ENCODE data around the gene SMARCB1.

SMARCB1 gene

DNA sequence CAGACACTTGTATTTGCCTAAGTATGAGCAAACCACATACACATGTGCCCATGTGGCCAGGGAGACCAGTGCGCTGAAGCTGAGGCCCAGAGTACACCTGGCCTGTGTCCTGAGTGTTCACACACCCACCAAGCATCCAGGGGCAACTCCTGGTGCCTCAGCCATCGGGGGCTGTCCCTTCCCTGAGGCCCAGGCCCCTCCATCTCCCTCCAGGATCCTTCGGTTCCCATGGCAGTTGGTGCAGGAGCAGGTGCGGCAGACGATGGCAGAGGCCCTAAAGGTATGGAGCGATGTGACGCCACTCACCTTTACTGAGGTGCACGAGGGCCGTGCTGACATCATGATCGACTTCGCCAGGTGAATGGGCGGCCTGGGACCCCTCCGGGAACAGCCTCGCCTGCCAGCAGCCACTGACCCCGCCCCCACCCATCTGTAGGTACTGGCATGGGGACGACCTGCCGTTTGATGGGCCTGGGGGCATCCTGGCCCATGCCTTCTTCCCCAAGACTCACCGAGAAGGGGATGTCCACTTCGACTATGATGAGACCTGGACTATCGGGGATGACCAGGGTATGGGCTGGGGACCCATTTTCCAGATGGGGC, 6.5 kb upstream of the SMARCB1 start:
- DNase-seq (ENCODE audit: low read depth) = no peak

GRCh38 chr22:23781065-23781464, 5.7 kb upstream of the SMARCB1 start:
- no peak for DNase-seq (ENCODE audit: low read depth)

GRCh38 chr22:23781511-23782183, 5.1 kb upstream of the SMARCB1 start:
- no peak for DNase-seq (ENCODE audit: low read depth)

DNA sequence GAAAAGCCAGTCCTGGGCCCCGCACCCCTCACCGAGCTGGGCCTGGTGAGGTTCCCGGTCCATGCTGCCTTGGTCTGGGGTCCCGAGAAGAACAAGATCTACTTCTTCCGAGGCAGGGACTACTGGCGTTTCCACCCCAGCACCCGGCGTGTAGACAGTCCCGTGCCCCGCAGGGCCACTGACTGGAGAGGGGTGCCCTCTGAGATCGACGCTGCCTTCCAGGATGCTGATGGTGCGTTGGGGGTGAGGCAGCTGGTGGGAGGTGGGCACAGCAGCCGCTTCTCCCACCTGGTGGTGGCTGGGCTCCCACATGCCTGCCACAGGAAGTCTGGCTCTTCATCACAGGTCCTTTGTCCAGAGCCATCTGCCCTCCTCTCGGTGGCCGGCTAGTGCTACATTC, 4.5 kb upstream of the SMARCB1 start:
- DNase-seq (ENCODE audit: low read depth) = no peak

DNA sequence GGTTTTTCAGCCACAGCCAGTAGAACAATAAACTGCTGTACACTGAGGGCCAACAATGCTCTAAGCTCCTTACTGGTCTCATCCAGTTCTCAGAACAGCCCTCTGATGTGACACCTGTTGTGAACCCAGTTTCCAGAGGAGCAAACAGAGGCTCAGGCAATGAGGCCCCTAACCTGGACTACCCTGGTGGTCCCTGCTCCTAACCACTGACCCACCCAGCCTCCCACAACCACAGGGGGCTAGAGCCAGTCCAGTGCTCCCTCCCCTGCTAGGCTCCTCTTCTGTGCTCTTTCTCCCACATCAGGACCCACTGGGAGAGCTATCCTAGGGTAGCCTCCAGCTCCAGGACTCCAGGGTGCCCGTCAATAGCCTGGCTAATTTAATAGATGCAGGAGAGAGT, 4.1 kb upstream of the SMARCB1 start:
- DNase-seq (ENCODE audit: low read depth) = no peak

DNA sequence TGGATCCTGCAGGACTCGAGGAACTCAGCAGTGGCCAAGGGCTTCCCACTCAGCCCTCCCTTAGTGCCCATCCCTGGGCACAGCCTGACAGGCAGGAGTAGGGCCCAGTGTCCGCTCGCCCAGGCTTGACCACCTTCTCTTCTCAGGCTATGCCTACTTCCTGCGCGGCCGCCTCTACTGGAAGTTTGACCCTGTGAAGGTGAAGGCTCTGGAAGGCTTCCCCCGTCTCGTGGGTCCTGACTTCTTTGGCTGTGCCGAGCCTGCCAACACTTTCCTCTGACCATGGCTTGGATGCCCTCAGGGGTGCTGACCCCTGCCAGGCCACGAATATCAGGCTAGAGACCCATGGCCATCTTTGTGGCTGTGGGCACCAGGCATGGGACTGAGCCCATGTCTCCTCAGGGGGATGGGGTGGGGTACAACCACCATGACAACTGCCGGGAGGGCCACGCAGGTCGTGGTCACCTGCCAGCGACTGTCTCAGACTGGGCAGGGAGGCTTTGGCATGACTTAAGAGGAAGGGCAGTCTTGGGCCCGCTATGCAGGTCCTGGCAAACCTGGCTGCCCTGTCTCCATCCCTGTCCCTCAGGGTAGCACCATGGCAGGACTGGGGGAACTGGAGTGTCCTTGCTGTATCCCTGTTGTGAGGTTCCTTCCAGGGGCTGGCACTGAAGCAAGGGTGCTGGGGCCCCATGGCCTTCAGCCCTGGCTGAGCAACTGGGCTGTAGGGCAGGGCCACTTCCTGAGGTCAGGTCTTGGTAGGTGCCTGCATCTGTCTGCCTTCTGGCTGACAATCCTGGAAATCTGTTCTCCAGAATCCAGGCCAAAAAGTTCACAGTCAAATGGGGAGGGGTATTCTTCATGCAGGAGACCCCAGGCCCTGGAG, 3.3 kb upstream of the SMARCB1 start:
- no peak for DNase-seq (ENCODE audit: low read depth)

DNA sequence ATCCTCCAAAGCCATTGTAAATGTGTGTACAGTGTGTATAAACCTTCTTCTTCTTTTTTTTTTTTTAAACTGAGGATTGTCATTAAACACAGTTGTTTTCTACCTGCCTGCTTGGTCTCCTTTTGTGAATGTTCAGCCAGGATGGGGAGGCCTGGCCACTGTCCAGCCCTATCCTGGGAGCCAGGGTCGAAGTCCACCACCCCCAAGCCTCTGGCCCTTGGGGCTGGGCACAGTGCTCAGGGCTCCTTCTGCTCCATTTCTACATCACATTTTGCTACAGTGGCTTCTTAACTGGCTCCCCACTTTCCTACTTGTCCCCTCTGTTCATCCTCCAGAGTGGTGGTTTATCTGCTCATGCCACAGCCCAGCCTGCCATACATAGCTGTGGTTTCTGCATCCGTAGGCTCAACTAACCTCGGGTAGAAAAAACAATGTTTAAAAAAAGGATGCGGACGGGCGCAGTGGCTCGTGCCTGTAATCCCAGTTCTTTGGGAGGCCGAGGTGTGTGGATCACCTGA, 2.5 kb upstream of the SMARCB1 start:
- DNase-seq (ENCODE audit: low read depth) = no peak

DNA sequence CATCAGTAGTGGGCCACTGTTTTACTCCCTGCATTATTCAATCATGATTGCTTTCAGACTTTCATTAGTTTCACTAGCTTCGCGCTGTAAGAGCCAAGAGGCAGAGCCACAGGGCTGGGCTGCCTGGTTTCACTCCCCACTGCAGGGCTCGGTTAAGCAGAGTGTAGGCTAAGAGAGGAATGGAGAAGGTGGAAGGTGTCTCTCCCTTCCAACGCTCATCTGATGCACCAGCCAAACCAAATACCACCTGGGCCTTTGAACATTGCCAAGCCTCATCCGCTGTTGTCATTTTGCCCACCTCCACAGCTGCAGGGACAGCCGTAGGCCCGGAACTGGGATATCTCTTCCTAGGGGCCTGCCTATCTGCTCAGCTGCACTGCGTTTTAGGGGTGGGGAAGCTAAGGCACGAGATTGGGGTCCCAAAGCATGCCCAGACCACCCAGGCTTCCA, 480 bp upstream of the SMARCB1 start:
- no peak for DNase-seq (ENCODE audit: low read depth)

- DNase-seq (ENCODE audit: low read depth) = no peak
These were observed 782 bp downstream of the SMARCB1 start for GRCh38 chr22:23787600-23787896.

GRCh38 chr22:23787910-23788309, 1.1 kb downstream of the SMARCB1 start:
- DNase-seq (ENCODE audit: low read depth) = no peak

- no peak for DNase-seq (ENCODE audit: low read depth)
These were observed 2.4 kb downstream of the SMARCB1 start for GRCh38 chr22:23789121-23789520.

GRCh38 chr22:23789638-23790037, 2.9 kb downstream of the SMARCB1 start:
- no peak for DNase-seq (ENCODE audit: low read depth)

DNA sequence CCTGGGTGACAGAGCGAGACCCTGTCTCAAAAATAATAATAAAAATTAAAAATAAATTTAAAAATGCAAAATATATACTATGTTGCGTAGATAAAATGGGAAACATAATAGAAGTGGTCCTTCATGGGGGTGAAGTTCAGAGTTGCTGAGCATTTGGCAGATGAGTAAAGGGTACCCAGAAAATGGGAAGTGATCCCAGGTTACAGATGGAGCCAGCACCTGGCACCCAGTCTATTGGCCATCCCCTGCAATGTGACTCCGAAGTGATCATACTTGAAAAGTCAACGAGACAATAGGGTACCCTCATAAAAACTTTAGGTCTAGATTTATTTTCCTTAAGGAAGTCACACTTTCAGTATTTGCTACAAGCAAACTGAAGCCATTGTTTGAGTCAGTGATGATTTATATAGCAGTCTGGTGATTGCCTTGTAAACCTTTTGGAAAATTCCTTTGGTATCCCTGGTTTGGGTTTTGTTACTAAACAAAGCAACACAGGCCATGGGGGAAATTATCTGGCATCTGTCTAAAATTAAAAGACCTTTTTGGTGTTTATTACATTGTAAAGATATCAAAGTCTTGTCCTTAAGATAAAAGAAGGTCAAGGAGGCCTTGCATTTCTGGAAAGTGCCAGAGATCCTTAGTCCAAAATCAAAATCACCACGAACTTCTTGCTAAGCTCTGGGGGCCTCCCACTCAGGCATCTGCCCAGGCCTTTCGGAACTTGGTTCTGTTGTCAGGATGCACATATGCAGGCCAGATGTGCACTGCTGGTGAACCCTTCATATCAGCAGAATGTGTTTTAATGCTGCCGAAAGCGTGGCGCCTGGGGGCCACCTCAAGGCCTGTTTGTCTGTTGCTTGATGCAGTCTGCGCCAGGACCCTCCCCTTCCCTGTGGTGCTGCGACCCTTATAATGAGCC, 4.3 kb downstream of the SMARCB1 start:
- DNase-seq (ENCODE audit: low read depth) = no peak

GRCh38 chr22:23791738-23792645, 5.2 kb downstream of the SMARCB1 start:
- no peak for DNase-seq (ENCODE audit: low read depth)

- no peak for DNase-seq (ENCODE audit: low read depth)
These were observed 6.6 kb downstream of the SMARCB1 start for GRCh38 chr22:23793326-23793725.

- DNase-seq (ENCODE audit: low read depth) = no peak
These were observed 9.7 kb downstream of the SMARCB1 start for GRCh38 chr22:23796461-23796860.

DNA sequence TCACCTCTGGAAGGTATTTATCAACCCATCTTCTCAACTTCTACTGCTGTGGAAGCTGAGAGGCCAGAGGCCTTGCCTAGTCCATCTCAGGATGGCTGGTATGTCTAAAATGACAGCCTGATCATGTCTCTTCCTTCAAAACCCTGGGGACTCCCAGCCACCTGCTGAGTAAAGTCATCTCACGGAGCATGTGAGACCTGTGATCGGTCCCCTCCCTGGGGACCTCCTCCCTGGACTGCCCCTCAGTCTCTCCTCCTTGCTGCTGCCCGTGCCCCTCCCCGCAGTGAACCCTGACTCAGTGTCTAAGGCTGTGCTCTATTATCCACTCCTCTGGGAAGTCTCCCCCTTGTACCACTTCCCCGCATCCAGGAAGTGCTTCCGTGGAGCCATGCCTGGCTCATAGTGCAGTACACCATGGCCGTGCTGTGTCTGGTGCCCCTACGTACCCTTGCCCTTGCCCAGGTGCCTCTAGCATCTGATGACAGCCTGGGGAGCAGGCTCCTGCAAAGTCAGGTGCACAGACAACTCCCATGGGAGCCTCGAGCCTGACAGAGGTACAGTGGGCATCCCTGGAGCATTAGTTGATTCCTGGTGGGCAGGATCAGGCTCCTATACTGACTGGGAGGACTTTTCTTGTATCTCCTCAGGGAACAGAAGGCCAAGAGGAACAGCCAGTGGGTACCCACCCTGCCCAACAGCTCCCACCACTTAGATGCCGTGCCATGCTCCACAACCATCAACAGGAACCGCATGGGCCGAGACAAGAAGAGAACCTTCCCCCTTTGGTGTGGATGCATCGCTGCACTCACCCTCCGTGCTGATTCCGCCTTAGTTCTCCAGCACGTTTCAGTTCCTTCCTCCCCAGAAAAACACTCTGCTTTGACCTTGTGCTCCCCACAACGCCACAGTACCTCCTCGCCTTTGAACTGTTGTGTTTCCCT, 13.8 kb downstream of the SMARCB1 start:
- no peak for DNase-seq (ENCODE audit: low read depth)

GRCh38 chr22:23801238-23801821, 14.6 kb downstream of the SMARCB1 start:
- DNase-seq (ENCODE audit: low read depth) = no peak

DNA sequence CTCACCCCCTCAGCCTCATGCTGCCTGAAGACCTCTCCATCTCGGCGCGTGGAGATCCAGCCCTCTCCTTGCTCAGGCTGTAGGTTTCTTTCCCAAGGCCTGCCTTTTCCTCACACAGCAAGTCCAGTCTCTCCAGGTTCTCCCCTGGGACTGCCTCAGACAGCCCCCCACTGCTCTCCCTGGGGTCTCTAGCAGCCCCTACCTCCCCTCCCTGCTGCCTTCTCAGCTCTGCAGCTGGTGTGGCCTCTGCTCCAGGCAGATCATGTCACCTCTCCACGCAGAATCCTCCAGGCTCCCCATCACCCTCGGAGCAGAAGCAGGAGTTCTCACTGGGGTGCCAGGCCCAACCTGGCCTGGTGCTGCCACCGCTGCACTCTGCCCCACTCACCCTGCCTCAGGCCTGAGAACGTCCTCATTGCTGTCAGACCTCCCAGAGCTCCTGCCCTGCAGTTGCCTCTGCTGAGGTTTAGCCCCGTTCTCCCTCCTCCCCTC, 15.2 kb downstream of the SMARCB1 start:
- DNase-seq (ENCODE audit: low read depth) = no peak

Data from activated T-cell treated with anti-CD3 and anti-CD28 coated beads for 48 hours (primary cell).